ENCODE data around the gene H19. TPM values are rescaled to one million over a fixed set of nuclear protein-coding genes. Genes with fewer than 3 reads are reported as not detected.

The H19 gene
- total RNA-seq, 1 experiment from 2014 or later, result 152 TPM

DNA sequence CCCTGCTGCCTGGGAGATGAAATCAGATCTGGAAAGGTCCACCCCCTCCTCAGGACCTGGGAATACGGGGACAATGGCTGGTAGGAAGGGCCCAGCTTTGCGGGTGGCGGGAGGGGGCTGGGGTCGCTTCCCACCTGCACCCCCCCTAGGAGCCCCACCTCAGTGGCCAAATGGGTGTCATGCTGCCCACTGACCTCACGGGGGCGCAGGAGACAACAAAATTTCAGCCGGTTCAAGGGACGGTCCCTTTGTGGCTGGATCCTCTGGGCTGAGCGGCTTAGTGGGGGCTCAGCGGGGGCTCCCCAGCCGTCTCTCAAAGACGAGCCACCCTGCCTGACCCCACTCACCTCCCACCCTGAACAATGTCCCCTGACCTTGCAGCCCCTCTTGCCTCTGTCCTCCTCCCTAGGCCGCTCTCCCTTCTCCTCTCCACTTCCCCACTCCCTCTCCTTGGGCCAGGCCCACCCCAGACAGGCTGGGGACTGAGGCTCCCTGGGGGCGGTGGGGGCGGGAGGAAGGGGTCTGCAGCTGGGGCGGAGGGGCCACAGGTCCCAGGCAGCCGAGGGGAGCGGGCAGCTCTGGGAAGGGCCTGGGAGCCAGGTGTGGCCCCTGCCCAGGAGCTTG, 39.3 kb upstream of the H19 start:
- TF ChIP-seq, protein P1, sequence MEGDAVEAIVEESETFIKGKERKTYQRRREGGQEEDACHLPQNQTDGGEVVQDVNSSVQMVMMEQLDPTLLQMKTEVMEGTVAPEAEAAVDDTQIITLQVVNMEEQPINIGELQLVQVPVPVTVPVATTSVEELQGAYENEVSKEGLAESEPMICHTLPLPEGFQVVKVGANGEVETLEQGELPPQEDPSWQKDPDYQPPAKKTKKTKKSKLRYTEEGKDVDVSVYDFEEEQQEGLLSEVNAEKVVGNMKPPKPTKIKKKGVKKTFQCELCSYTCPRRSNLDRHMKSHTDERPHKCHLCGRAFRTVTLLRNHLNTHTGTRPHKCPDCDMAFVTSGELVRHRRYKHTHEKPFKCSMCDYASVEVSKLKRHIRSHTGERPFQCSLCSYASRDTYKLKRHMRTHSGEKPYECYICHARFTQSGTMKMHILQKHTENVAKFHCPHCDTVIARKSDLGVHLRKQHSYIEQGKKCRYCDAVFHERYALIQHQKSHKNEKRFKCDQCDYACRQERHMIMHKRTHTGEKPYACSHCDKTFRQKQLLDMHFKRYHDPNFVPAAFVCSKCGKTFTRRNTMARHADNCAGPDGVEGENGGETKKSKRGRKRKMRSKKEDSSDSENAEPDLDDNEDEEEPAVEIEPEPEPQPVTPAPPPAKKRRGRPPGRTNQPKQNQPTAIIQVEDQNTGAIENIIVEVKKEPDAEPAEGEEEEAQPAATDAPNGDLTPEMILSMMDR (IDR thresholded peaks at IDR 0.05; ENCODE audit: unreplicated experiment), result no peak
- H3K9me3 Mint-ChIP-seq (ENCODE audit: unreplicated experiment), result no peaks in the 10 kb centered on the region
- no peak overlapping the region for H3K27ac Mint-ChIP-seq (ENCODE audit: low read depth, unreplicated experiment)
- no peak overlapping the region for H3K4me3 Mint-ChIP-seq (ENCODE audit: unreplicated experiment)
- H3K36me3 Mint-ChIP-seq (ENCODE audit: insufficient read depth, unreplicated experiment), result no peaks in the 10 kb centered on the region
- H3K27me3 Mint-ChIP-seq (ENCODE audit: insufficient read depth, unreplicated experiment), result no peaks in the 10 kb centered on the region
- ChIA-PET POLR2A (interaction anchor here (0.7 to 1.4 kb wide), 2 partner anchors 115 to 1203 kb away, joined by 3 to 8 read pairs; no protein-coding TSS in a partner anchor), CTCF (interaction anchor here (0.5 to 9.9 kb wide), 20 partner anchors 9 to 495 kb away, joined by 3 to 541 read pairs (median 4); no protein-coding TSS in a partner anchor)
- no peaks in the 10 kb centered on the region for H3K4me1 Mint-ChIP-seq (ENCODE audit: insufficient read depth, unreplicated experiment)
- BruUV-seq (replicated peaks), result no TSS peak
- no peak for DNase-seq (ENCODE audit: unreplicated experiment)
- intact Hi-C loops (cut with micrococcal nuclease), result no loop called here

DNA sequence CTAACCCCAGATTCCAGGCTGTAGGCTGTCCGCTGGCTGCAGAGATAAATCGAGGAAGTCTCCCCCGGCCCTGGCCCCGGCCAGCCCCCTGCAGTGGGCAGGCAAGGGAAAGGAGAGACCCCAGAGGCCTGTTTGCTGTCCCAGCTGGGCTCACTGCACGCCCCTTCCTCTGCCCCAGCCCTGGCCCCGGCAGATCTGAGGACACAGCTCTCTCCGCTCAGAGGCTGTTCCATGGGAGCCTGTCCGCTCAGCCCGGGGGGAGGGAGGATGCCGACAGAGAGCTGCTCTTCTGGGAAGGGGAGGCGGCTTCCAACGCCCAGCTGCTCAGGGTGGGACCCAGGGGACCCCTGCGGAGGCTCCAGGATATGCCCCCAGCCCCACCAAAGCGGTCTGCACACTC, 37.7 kb upstream of the H19 start:
- Mint-ChIP-seq H3K27me3 (ENCODE audit: insufficient read depth, unreplicated experiment) (no peaks in the 10 kb centered on the region), H3K27ac (ENCODE audit: low read depth, unreplicated experiment) (no peak overlapping the region), H3K36me3 (ENCODE audit: insufficient read depth, unreplicated experiment) (no peaks in the 10 kb centered on the region), H3K4me1 (ENCODE audit: insufficient read depth, unreplicated experiment) (no peaks in the 10 kb centered on the region), H3K9me3 (ENCODE audit: unreplicated experiment) (no peaks in the 10 kb centered on the region), H3K4me3 (ENCODE audit: unreplicated experiment) (no peak overlapping the region)
- BruUV-seq (replicated peaks), result no TSS peak
- CTCF ChIA-PET, result interaction anchor here (0.6 to 9.9 kb wide), 8 partner anchors 14 to 396 kb away, joined by 3 to 541 read pairs (median 4); no protein-coding TSS in a partner anchor
- POLR2A ChIA-PET, result no interaction called here
- TF ChIP-seq, protein P1 (IDR thresholded peaks at IDR 0.05; ENCODE audit: unreplicated experiment), result no peak
- DNase-seq (ENCODE audit: unreplicated experiment), result no peak
- intact Hi-C loops (cut with micrococcal nuclease), result no loop called here

DNA sequence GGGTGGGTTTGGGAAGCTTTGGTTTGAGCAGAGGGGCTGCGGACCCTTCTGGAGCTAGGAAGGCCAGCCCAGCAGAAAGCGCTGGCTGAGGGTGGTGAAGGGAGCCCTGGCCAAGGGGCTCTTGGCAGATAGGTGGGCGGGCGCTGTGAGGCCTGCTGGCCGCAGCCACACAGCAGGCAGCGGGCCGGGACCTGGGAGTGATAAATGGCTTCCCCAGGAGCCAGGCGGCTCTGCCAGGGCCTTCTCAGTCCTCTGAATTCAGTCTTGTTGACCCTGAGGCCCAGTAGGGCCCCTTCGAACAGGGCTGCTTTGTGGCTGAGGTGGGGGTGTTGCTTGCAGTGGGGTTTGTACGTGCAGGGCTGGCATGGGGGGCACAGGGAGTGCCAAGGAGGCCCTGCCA, 33.4 kb upstream of the H19 start:
- POLR2A ChIA-PET, result no interaction called here
- TF ChIP-seq, protein P1 (IDR thresholded peaks at IDR 0.05; ENCODE audit: unreplicated experiment), result no peak
- no peak for DNase-seq (ENCODE audit: unreplicated experiment)
- Mint-ChIP-seq H3K4me1 (ENCODE audit: insufficient read depth, unreplicated experiment) (no peaks in the 10 kb centered on the region), H3K9me3 (ENCODE audit: unreplicated experiment) (no peaks in the 10 kb centered on the region), H3K27me3 (ENCODE audit: insufficient read depth, unreplicated experiment) (no peaks in the 10 kb centered on the region), H3K27ac (ENCODE audit: low read depth, unreplicated experiment) (no peak overlapping the region), H3K36me3 (ENCODE audit: insufficient read depth, unreplicated experiment) (no peaks in the 10 kb centered on the region), H3K4me3 (ENCODE audit: unreplicated experiment) (no peak overlapping the region)
- intact Hi-C loops (cut with micrococcal nuclease), result no loop called here
- no TSS peak for BruUV-seq (replicated peaks)
- CTCF ChIA-PET, result interaction anchor here (0.7 to 4.5 kb wide), 2 partner anchors 114 to 120 kb away, joined by 3 to 82 read pairs; no protein-coding TSS in a partner anchor

DNA sequence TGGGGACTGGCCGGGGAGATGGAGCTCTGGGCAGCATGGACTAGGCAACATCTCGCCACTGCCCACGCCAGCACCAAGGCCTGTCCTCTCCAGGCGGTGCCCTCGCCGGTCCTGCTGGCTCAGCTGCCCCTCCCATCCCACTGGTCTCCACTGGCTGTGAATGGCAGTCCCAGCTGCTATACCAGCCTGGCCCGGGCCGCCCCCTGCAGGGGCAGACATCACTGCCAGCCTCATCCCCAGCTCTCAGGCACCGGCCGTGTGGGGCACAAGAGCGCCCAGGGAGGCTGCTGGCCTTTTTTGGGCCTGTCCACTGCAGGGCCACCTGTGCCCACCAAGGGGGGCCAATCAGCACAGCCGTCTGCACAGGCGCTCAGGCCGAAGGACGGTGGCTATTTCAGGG, 30.1 kb upstream of the H19 start:
- TF ChIP-seq, protein P1 (IDR thresholded peaks at IDR 0.05; ENCODE audit: unreplicated experiment), result no peak
- ChIA-PET POLR2A (interaction anchor here (0.6 kb wide), 1 partner anchor 49 kb away, joined by 3 read pairs; no protein-coding TSS in a partner anchor), CTCF (interaction anchor here (0.6 to 4.5 kb wide), 4 partner anchors 9 to 771 kb away, joined by 3 to 82 read pairs (median 15); no protein-coding TSS in a partner anchor)
- BruUV-seq (replicated peaks), result no TSS peak
- Mint-ChIP-seq H3K4me3 (ENCODE audit: unreplicated experiment) (no peak overlapping the region), H3K9me3 (ENCODE audit: unreplicated experiment) (no peaks in the 10 kb centered on the region), H3K4me1 (ENCODE audit: insufficient read depth, unreplicated experiment) (no peaks in the 10 kb centered on the region), H3K27ac (ENCODE audit: low read depth, unreplicated experiment) (no peak overlapping the region), H3K27me3 (ENCODE audit: insufficient read depth, unreplicated experiment) (no peaks in the 10 kb centered on the region), H3K36me3 (ENCODE audit: insufficient read depth, unreplicated experiment) (no peaks in the 10 kb centered on the region)
- intact Hi-C loops (cut with micrococcal nuclease), result no loop called here
- no peak for DNase-seq (ENCODE audit: unreplicated experiment)

Measured in MCF 10A (cell line).